GM12892 (cell line): ENCODE results near the gene CBL.

ENCODE experiments used
- POLR2A ChIP-seq: IDR thresholded peaks from 2 replicates; pipeline ENCODE4 v1.6.1; 2011; ENCODE audit warnings: low read depth, low read length, control low read depth
- POLR2AphosphoS5 ChIP-seq: IDR thresholded peaks from 2 replicates; pipeline ENCODE4 v1.6.1; 2011; ENCODE audit warnings: low read depth, low read length, control low read depth
- TAF1 ChIP-seq: IDR thresholded peaks from 2 replicates; pipeline ENCODE4 v1.6.1; 2011; ENCODE audit warnings: low read depth, mild to moderate bottlenecking, control low read depth, low read length, borderline replicate concordance

DNA sequence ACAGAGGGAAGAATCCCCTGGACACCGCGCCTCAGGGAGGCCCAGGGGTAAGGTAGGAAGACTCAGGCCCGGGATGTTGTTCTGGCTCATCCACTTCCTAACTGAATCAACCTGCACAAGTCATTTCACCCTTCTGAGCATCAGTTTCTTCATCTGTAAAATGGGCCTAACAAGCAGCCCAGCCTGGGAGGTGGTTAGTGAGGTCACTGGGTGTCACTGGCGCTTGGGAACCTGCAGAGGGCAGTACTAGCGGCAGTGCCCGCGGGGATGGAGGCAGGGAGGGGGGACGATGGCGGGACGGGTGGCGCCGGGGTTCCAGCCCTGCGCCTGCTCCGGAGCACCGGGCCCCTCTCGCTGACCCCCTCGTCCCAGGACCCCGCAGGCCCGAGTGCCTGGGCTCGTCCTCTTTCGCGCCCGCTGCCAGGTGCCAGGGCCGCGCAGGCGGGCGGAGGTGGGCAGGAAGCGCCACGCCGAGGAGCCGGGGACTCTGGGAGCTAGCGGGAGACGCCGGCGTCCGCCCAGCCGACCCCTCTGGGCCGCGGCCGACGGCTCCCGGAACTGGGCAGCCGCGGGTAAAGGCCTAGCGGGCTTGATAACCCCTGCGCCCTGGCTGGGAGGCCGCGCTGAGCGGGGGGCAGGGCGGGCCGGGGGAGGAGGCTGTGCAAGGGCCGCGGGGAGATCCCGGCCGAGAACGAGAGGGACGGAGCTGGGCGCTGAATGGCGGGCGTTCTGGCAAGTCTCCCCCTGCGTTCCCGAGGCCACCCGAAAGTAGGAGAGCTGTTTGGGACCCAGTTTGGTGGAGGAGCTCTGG lies 37.5 kb upstream of the CBL start, which contains the start of gene NLRX1:
- TF ChIP-seq POLR2A (peak; percentile 80), POLR2AphosphoS5 (peak; percentile 66; the same call in 1 of the 2 replicates), TAF1 (peak; percentile 50)
